MM.1S (cell line): ENCODE measurements around the gene MFAP5.

Source experiments
- CTCF ChIP-seq: fragments of 300-600 bp; sonication (generic); IDR thresholded peaks from 2 replicates; pipeline ENCODE4 v1.5.1; 2016; ENCODE audit warnings: antibody characterized with exemption, low read length, mixed read lengths
- EZH2 ChIP-seq: fragments of 300-600 bp; sonication (generic); optimal IDR thresholded peaks from 2 replicates; pipeline ENCODE3; 2017; ENCODE audit warnings: low read depth, mild to moderate bottlenecking, antibody characterized with exemption, low read length, mixed read lengths
- EZH2phosphoT487 ChIP-seq: fragments of 300-600 bp; sonication (generic); IDR thresholded peaks from 2 replicates; pipeline ENCODE4 v1.6.1; 2018; ENCODE audit warnings: antibody characterized with exemption, low read length

- TF ChIP-seq CTCF (no peak), EZH2 (no peak), EZH2phosphoT487 (no peak)
Observed at GRCh38 chr12:8681129-8681884, 18.7 kb upstream of the MFAP5 start.
